Trophoblast cell (in vitro differentiated cells and primary cell): ENCODE data around the gene CFP.

ENCODE experiments used
- DNase-seq, 2 donors: peaks; one replicate each; pipeline ENCODE4 v3.0.0-alpha.2; 2016
- H2AFZ ChIP-seq: 2 replicates; pipeline ENCODE4 v1.6.1; 2013; ENCODE audit warnings: low read length, moderate library complexity, mild to moderate bottlenecking; ENCODE audit not compliant: insufficient read depth, poor library complexity
- H2AK5ac ChIP-seq: 2 replicates; pipeline ENCODE4 v1.6.1; 2013; ENCODE audit warnings: mild to moderate bottlenecking, low read length
- H2BK120ac ChIP-seq: 2 replicates; pipeline ENCODE4 v1.6.1; 2013; ENCODE audit warnings: low read length, mild to moderate bottlenecking, moderate library complexity; ENCODE audit not compliant: insufficient read depth, poor library complexity
- H2BK12ac ChIP-seq: 2 replicates; pipeline ENCODE4 v1.6.1; 2013; ENCODE audit warnings: mild to moderate bottlenecking, low read length, moderate library complexity
- H2BK5ac ChIP-seq: 2 replicates; pipeline ENCODE4 v1.6.1; 2013; ENCODE audit warnings: low read length, low read depth, moderate library complexity, mild to moderate bottlenecking; ENCODE audit not compliant: poor library complexity
- H3K14ac ChIP-seq: 2 replicates; pipeline ENCODE4 v1.6.1; 2013; ENCODE audit warnings: mild to moderate bottlenecking, low read length
- H3K18ac ChIP-seq: 2 replicates; pipeline ENCODE4 v1.6.1; 2013; ENCODE audit warnings: mild to moderate bottlenecking, low read length
- H3K23ac ChIP-seq: 2 replicates; pipeline ENCODE4 v1.6.1; 2013; ENCODE audit warnings: low read length
- H3K27ac ChIP-seq: 2 replicates; pipeline ENCODE4 v1.5.1; 2013; ENCODE audit warnings: low read depth, mild to moderate bottlenecking, inconsistent platforms, low read length, moderate library complexity
- H3K27me3 ChIP-seq: 2 replicates; pipeline ENCODE4 v1.6.1; 2013; ENCODE audit warnings: inconsistent platforms, mild to moderate bottlenecking, low read length, moderate library complexity; ENCODE audit not compliant: insufficient read depth
- H3K36me3 ChIP-seq, 2 experiments: 1 replicate in 1 of 2; 2 replicates in 1 of 2; pipeline ENCODE4 v1.6.1; 2013; ENCODE audit warnings: low read length in 2 of 2, mild to moderate bottlenecking in 2 of 2, moderate library complexity in 1 of 2; ENCODE audit not compliant: insufficient read depth in 2 of 2, control insufficient read depth in 1 of 2
- H3K4ac ChIP-seq: 2 replicates; pipeline ENCODE4 v1.6.1; 2013; ENCODE audit warnings: low read depth, mild to moderate bottlenecking, low read length, moderate library complexity
- H3K4me1 ChIP-seq, 2 experiments: 1 replicate in 1 of 2; 2 replicates in 1 of 2; pipeline ENCODE4 v1.6.1; 2013; ENCODE audit warnings: low read length in 2 of 2, mild to moderate bottlenecking in 2 of 2, moderate library complexity in 1 of 2; ENCODE audit not compliant: insufficient read depth in 2 of 2, control insufficient read depth in 1 of 2
- H3K4me2 ChIP-seq: 2 replicates; pipeline ENCODE4 v1.6.1; 2013; ENCODE audit warnings: inconsistent platforms, mild to moderate bottlenecking, low read length, moderate library complexity
- H3K4me3 ChIP-seq: 2 replicates; pipeline ENCODE4 v1.5.1; 2013; ENCODE audit warnings: mild to moderate bottlenecking, low read depth, low read length, inconsistent platforms
- H3K79me1 ChIP-seq: one replicate; pipeline ENCODE4 v1.6.1; 2013; ENCODE audit warnings: low read length
- H3K79me2 ChIP-seq: 2 replicates; pipeline ENCODE4 v1.6.1; 2013; ENCODE audit warnings: low read length, mild to moderate bottlenecking; ENCODE audit not compliant: control insufficient read depth, insufficient read depth, poor library complexity
- H3K9ac ChIP-seq: 2 replicates; pipeline ENCODE4 v1.6.1; 2013; ENCODE audit warnings: mild to moderate bottlenecking, low read length
- H3K9me3 ChIP-seq: 2 replicates; pipeline ENCODE4 v1.6.1; 2013; ENCODE audit warnings: low read depth, mild to moderate bottlenecking, control low read depth, inconsistent platforms, low read length; ENCODE audit not compliant: insufficient read depth
- H4K12ac ChIP-seq: 2 replicates; pipeline ENCODE4 v1.6.1; 2013; ENCODE audit warnings: low read depth, mild to moderate bottlenecking, low read length, moderate library complexity
- H4K8ac ChIP-seq: 2 replicates; pipeline ENCODE4 v1.6.1; 2013; ENCODE audit warnings: low read depth, mild to moderate bottlenecking, low read length, moderate library complexity
- H4K91ac ChIP-seq: one replicate; pipeline ENCODE4 v1.6.1; 2013; ENCODE audit warnings: low read depth, mild to moderate bottlenecking, low read length, moderate library complexity
- WGBS: extraction: QIAGEN DNeasy Blood & Tissue Kit; methylation state at CpG from one replicate; pipeline ENCODE4 v1.1.7; 2013; ENCODE audit warnings: missing lambda C conversion rate; ENCODE audit not compliant: insufficient read length, insufficient coverage; ENCODE audit errors: extremely low coverage; 5-methylcytosine and 5-hydroxymethylcytosine counted together

CFP gene

DNA sequence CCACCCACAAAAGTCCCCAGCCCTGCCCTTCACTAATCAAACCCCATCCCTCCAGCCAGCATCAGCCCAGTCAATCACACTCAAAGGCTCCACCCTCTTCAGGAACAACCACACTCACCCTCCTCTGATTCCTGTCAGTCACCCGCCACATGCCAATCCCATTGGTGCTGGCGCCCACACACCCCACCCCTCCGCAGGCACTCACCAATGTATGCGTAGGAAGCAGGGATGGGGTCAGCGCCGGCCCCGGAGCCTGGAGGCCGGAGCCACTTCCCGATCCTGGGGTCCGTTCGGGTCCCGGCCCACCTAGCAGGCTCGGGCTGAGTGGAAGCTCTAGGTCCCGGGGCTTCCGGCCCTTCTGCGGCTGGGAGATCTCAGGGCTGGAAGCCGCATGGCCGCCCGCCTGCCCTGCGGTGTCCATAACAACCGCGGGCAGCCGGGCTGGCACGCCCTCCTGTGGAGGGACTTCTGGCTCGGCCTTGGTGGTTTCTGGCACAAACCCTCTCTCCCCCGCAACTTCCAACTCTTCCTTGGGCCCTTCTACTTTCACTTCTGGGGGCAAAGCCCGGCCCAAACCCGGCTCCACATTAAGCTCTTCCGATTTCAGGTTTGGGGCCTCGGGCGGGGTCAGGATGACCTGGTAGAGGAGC lies 7.9 kb upstream of the CFP start:
- Histone ChIP-seq H3K27ac (no peak overlapping the region), H3K79me1 (no peaks in the 10 kb centered on the region), H3K4me1 (no peaks in the 10 kb centered on the region), H3K79me2 (no peaks in the 10 kb centered on the region), H2BK120ac (no peak overlapping the region), H3K4me2 (no peak overlapping the region), H2AFZ (no peak overlapping the region), H3K9ac (no peak overlapping the region), H4K8ac (no peak overlapping the region), H2BK5ac (no peak overlapping the region), H3K23ac (no peak overlapping the region), H3K9me3 (no peaks in the 10 kb centered on the region), H3K18ac (no peak overlapping the region), H2AK5ac (no peak overlapping the region), H4K12ac (no peak overlapping the region), H3K4ac (no peak overlapping the region), H3K4me3 (no peak overlapping the region), H3K27me3 (no peaks in the 10 kb centered on the region), H3K14ac (no peak overlapping the region), H2BK12ac (no peak overlapping the region), H4K91ac (no peak overlapping the region), H3K36me3 (peaks cover 41 to 50% of the 10 kb centered on the region in 2 experiments)
- WGBS: no CpG with 5 or more reads among the region's 31 CpGs
- no peak for DNase-seq

DNA sequence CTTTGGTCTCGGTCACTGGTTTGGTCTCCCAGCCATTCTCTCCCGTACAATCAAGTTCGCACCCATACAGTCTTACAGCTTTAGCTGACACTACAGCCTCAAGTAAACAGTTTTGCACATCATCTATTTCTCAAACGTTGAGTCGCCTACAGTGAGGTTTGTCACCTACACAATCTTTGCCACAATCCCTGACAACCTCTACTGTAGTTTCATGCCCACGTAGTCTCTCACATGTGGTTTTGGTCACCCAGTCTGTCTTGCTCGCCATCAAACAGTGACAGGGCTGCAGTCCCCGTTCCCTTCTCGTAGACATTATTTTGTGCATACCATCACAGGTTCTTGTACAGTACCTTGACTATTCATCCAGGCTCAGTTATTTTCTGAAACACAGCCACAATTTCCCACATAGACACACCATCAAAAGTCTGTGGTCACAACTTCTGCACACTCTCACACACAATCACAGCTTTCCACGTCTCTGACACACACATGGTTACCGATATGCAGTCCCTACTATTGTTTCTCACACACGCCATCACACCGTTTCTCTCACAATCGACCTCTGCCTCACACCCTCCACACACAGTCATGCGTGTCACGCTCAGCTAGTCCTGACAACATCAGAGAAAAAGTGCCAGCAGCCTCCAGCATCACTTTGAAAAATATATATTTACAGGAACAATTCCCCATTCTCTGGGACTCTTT lies 5.3 kb upstream of the CFP start:
- Histone ChIP-seq H3K9me3 (no peaks in the 10 kb centered on the region), H2BK120ac (no peak overlapping the region), H3K4me3 (no peak overlapping the region), H3K18ac (no peak overlapping the region), H3K4me1 (no peaks in the 10 kb centered on the region), H3K36me3 (peaks cover 37 to 40% of the 10 kb centered on the region in 2 experiments), H4K12ac (no peak overlapping the region), H2AK5ac (no peak overlapping the region), H3K27me3 (no peaks in the 10 kb centered on the region), H3K14ac (no peak overlapping the region), H3K4ac (no peak overlapping the region), H3K23ac (no peak overlapping the region), H4K8ac (no peak overlapping the region), H3K79me1 (no peaks in the 10 kb centered on the region), H4K91ac (no peak overlapping the region), H3K27ac (no peak overlapping the region), H2BK5ac (no peak overlapping the region), H2AFZ (no peak overlapping the region), H3K79me2 (no peaks in the 10 kb centered on the region), H3K9ac (no peak overlapping the region), H2BK12ac (no peak overlapping the region), H3K4me2 (no peak overlapping the region)
- no peak for DNase-seq
- WGBS: no CpG with 5 or more reads among the region's 16 CpGs

DNA sequence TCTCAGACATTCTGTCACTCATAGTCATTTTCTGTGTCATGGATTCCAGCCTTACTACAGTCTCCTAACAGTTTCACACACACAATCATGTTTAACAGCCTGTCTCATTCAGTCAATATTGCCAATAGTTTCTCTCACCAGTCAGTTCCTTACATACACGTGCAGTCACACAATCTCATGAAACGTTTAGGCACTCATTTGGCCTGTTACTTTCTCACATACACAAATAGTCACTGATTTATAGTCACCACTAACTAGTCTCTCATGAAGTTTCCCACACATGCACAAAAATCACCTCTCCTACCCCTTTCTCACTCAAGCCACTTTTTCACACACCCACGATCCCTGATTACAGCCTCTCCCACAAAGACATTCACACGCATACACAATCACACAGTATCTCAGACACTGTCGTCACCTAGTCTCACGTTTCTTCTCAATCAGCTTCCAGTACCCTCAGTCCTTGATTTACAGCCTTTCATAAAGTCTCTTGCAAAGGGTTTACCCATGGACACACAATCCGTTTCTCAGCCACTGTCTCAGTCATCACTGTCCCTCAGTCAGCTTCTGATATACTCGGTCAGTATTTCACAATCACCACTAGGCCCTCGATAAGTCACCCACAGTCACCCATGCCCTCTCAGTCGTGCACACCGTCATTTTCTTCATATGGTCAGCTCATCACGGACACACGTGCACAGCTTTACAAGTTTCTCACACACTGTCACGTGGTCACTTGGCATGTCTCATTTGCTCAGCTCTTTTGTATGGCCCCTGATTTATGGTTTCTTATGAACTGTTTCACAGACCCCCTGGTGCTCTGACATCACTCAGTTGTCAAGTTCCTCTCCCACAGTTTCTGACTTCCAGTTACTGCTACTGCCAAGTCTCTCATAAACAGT lies 4.2 kb upstream of the CFP start:
- Histone ChIP-seq H3K79me2 (no peaks in the 10 kb centered on the region), H3K18ac (no peak overlapping the region), H4K91ac (no peak overlapping the region), H3K36me3 (peaks cover 30 to 32% of the 10 kb centered on the region in 2 experiments), H3K23ac (no peak overlapping the region), H2BK5ac (no peak overlapping the region), H3K9me3 (no peaks in the 10 kb centered on the region), H4K12ac (no peak overlapping the region), H2AK5ac (no peak overlapping the region), H3K79me1 (no peaks in the 10 kb centered on the region), H3K4me1 (peaks cover 0 to 2% of the 10 kb centered on the region in 2 experiments), H3K14ac (no peak overlapping the region), H3K27me3 (no peaks in the 10 kb centered on the region), H2AFZ (no peak overlapping the region), H4K8ac (no peak overlapping the region), H2BK12ac (no peak overlapping the region), H3K4ac (no peak overlapping the region), H2BK120ac (no peak overlapping the region), H3K4me3 (no peak overlapping the region), H3K27ac (no peak overlapping the region), H3K9ac (no peak overlapping the region), H3K4me2 (no peak overlapping the region)
- DNase-seq: peak in 1 of 2 donors; percentile 32
- WGBS: no CpG with 5 or more reads among the region's 14 CpGs

DNA sequence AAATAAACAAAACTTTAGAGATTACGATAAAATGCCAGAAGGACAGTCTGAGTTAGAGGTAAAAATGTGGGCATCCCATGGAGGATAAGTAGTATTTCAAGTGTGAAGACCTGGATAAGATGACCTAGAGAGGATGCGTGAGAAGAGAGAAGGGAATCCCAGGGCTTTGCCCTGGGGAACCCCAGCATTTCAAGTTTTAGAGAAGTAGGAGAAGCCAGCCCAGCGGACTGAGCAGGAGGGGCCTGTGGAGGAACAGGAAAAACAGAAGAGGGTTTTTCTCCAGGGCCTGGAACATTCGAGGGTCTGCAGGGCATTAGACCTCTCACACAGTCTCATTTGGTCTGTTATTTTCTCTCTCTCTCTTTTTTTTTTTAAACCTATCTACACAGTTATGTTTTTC lies 2.9 kb upstream of the CFP start:
- Histone ChIP-seq H2AK5ac (no peak overlapping the region), H3K27me3 (no peaks in the 10 kb centered on the region), H3K79me2 (no peaks in the 10 kb centered on the region), H3K79me1 (no peaks in the 10 kb centered on the region), H2BK5ac (no peak overlapping the region), H3K4me1 (peaks cover 0 to 2% of the 10 kb centered on the region in 2 experiments), H2BK12ac (no peak overlapping the region), H3K4me3 (no peak overlapping the region), H3K14ac (no peak overlapping the region), H3K18ac (no peak overlapping the region), H3K23ac (no peak overlapping the region), H3K4me2 (no peak overlapping the region), H3K9ac (no peak overlapping the region), H2BK120ac (no peak overlapping the region), H3K4ac (no peak overlapping the region), H3K9me3 (no peaks in the 10 kb centered on the region), H2AFZ (no peak overlapping the region), H4K12ac (no peak overlapping the region), H4K8ac (no peak overlapping the region), H3K27ac (no peak overlapping the region), H4K91ac (no peak overlapping the region), H3K36me3 (peaks cover 19 to 23% of the 10 kb centered on the region in 2 experiments)
- no CpG with 5 or more reads among the region's 4 CpGs for WGBS
- DNase-seq: peak in 1 of 2 donors; percentile 2
